Keratinocyte (primary cell): ENCODE measurements around the gene NAA15. TPM values are rescaled to one million over a fixed set of nuclear protein-coding genes. Genes with fewer than 3 reads are reported as not detected.
"Not testable (repeated sequence)": the region's sequence is repeated elsewhere in the genome, so short reads cannot be mapped to it uniquely, and the experiment has no call there.

Experiments used
- DNase-seq: peaks from one replicate; pipeline ENCODE4 v3.0.0-alpha.2; 2011; ENCODE audit warnings: low read depth, missing footprints, low spot score
- FAIRE-seq: peaks from 2 replicates; lab custom pipeline; 2011; peaks lifted over from hg19 to GRCh38; lab: Jason Lieb, UNC
- H2AFZ ChIP-seq: 2 replicates; pipeline ENCODE4 v1.6.0; 2012; ENCODE audit warnings: low read length, control low read depth, inconsistent platforms; ENCODE audit not compliant: control insufficient read depth
- H3K27ac ChIP-seq: 2 replicates; pipeline ENCODE4 v1.5.1; 2011; ENCODE audit warnings: low read length; ENCODE audit not compliant: control insufficient read depth, insufficient read depth
- H3K27me3 ChIP-seq: 3 replicates; pipeline ENCODE4 v1.6.0; 2011; ENCODE audit warnings: low read length; ENCODE audit not compliant: control insufficient read depth, insufficient read depth; ENCODE audit errors: extremely low read depth
- H3K36me3 ChIP-seq, 2 experiments: 2 replicates in 1 of 2; 3 replicates in 1 of 2; pipeline ENCODE4 v1.5.1; 2011; ENCODE audit warnings: low read length in 2 of 2, mild to moderate bottlenecking in 1 of 2; ENCODE audit not compliant: control insufficient read depth in 2 of 2, insufficient read depth in 2 of 2; ENCODE audit errors: extremely low read depth in 1 of 2
- H3K4me1 ChIP-seq: 3 replicates; pipeline ENCODE4 v1.5.1; 2011; ENCODE audit warnings: low read length; ENCODE audit not compliant: control insufficient read depth, insufficient read depth; ENCODE audit errors: extremely low read depth
- H3K4me2 ChIP-seq: 3 replicates; pipeline ENCODE4 v1.6.0; 2011; ENCODE audit warnings: low read depth, low read length; ENCODE audit not compliant: control insufficient read depth, insufficient read depth; ENCODE audit errors: extremely low read depth
- H3K4me3 ChIP-seq, 3 experiments: fragments of 200-600 bp in 1 of 3; sonication (generic) in 1 of 3; 2 replicates in 2 of 3; 3 replicates in 1 of 3; pipeline ENCODE4 v1.5.1; 2011 to 2016; ENCODE audit warnings: low read length in 3 of 3, mild to moderate bottlenecking in 3 of 3, control low read depth in 2 of 3, inconsistent platforms in 1 of 3, low read depth in 1 of 3, mixed read lengths in 1 of 3, mixed run types in 1 of 3, moderate library complexity in 1 of 3; ENCODE audit not compliant: control insufficient read depth in 2 of 3, insufficient read depth in 2 of 3; ENCODE audit errors: extremely low read depth in 1 of 3
- H3K79me2 ChIP-seq: 2 replicates; pipeline ENCODE4 v1.6.0; 2012; ENCODE audit warnings: low read length; ENCODE audit not compliant: control insufficient read depth, insufficient read depth
- H3K9ac ChIP-seq: 3 replicates; pipeline ENCODE4 v1.6.0; 2011; ENCODE audit warnings: low read length; ENCODE audit not compliant: control insufficient read depth, insufficient read depth; ENCODE audit errors: extremely low read depth
- H3K9me1 ChIP-seq: 3 replicates; pipeline ENCODE4 v1.6.0; 2011; ENCODE audit warnings: low read length; ENCODE audit not compliant: control insufficient read depth, insufficient read depth; ENCODE audit errors: extremely low read depth
- H3K9me3 ChIP-seq: 2 replicates; pipeline ENCODE4 v1.5.1; 2012; ENCODE audit warnings: low read depth, low read length; ENCODE audit not compliant: control insufficient read depth
- H4K20me1 ChIP-seq: 3 replicates; pipeline ENCODE4 v1.6.0; 2011; ENCODE audit warnings: low read length; ENCODE audit not compliant: control insufficient read depth, insufficient read depth; ENCODE audit errors: extremely low read depth
- CTCF ChIP-seq, 3 experiments: IDR thresholded peaks in 1 of 3; conservative IDR thresholded peaks in 1 of 3; optimal IDR thresholded peaks in 1 of 3; 2 replicates in 2 of 3; 3 replicates in 1 of 3; pipeline versions ENCODE3 to v1.5.1; 2011; ENCODE audit warnings: low read length in 3 of 3, mild to moderate bottlenecking in 3 of 3, moderate library complexity in 2 of 3, control low read depth in 1 of 3, inconsistent platforms in 1 of 3; ENCODE audit not compliant: insufficient read depth in 2 of 3; ENCODE audit errors: extremely low read depth in 1 of 3
- EZH2 ChIP-seq: IDR thresholded peaks from one replicate; pipeline ENCODE4 v1.6.1; 2012; ENCODE audit warnings: inconsistent platforms, mild to moderate bottlenecking, low read length, moderate library complexity
- dilution Hi-C: fragments of 300-500 bp; cut with MboI; formaldehyde crosslinking; loops from one replicate; pipeline ENCODE4 v1.7.0; 2020; ENCODE audit warnings: low sequenced_read_pairs; ENCODE audit not compliant: extremely low pct_ligation_motif_present
- polyA plus RNA-seq, 5 experiments: library from polyadenylated mRNA; depleted of rRNA in 3 of 5; stranded (reverse) in 3 of 5; stranded (forward) in 1 of 5; unstranded in 1 of 5; fragments of >200 nt; gene quantifications; 1 replicate in 1 of 5; 2 replicates in 3 of 5; 3 replicates in 1 of 5; pipeline versions ENCODE4 v1.2.1 to v1.2.3, GENCODE V29; 2011 to 2012; ENCODE audit warnings: missing spikeins in 2 of 5, low read depth in 1 of 5, low replicate concordance in 1 of 5

NAA15 gene
- polyA plus RNA-seq, 1 donor (not counting 4 experiments of a cell fraction or from before 2014, with no cell fraction given): 37.2 TPM

GRCh38 chr4:139319571-139319970 is 18.3 kb downstream of the NAA15 start:
- Histone ChIP-seq H3K9ac (no peak overlapping the region), H3K27ac (no peak overlapping the region), H3K36me3 (no peaks in the 10 kb centered on the region), H3K27me3 (no peaks in the 10 kb centered on the region), H4K20me1 (peaks cover 11% of the 10 kb centered on the region), H3K4me1 (no peaks in the 10 kb centered on the region), H2AFZ (no peak overlapping the region), H3K4me3 (no peak overlapping the region), H3K9me3 (no peaks in the 10 kb centered on the region), H3K9me1 (peaks cover 2% of the 10 kb centered on the region), H3K79me2 (peaks cover 98% of the 10 kb centered on the region), H3K4me2 (no peak overlapping the region)
- DNase-seq (no peak), FAIRE-seq (no peak)
- dilution Hi-C loops: no loop called here
- TF ChIP-seq CTCF (optimal IDR thresholded peaks at IDR 0.05 in 1 of 3, IDR thresholded peaks at IDR 0.05 in 1 of 3, conservative IDR thresholded peaks at IDR 0.05 in 1 of 3; ENCODE audit: extremely low read depth in 1 of 3, insufficient read depth in 2 of 3, low read length in 3 of 3): no peak
- TF ChIP-seq EZH2: no peak

GRCh38 chr4:139322070-139322469 is 20.8 kb downstream of the NAA15 start:
- H3K4me2 ChIP-seq, H3K27ac ChIP-seq, H3K9ac ChIP-seq, H3K9me3 ChIP-seq, H3K27me3 ChIP-seq, H3K4me3 ChIP-seq, H3K9me1 ChIP-seq, dilution Hi-C loops, DNase-seq, FAIRE-seq, H3K4me1 ChIP-seq, H2AFZ ChIP-seq, H3K36me3 ChIP-seq: not testable (repeated sequence)
- Histone ChIP-seq H3K79me2 (peaks cover 98% of the 10 kb centered on the region), H4K20me1 (peaks cover 11% of the 10 kb centered on the region)

GRCh38 chr4:139322541-139322940 is 21.2 kb downstream of the NAA15 start:
- H3K27me3 ChIP-seq, FAIRE-seq, H3K9me1 ChIP-seq, H3K4me1 ChIP-seq, DNase-seq, H3K4me3 ChIP-seq, dilution Hi-C loops, H3K36me3 ChIP-seq, H3K9me3 ChIP-seq, H2AFZ ChIP-seq, H3K9ac ChIP-seq, H3K27ac ChIP-seq, H3K4me2 ChIP-seq: not testable (repeated sequence)
- peaks cover 98% of the 10 kb centered on the region for H3K79me2 ChIP-seq
- H4K20me1 ChIP-seq: peaks cover 11% of the 10 kb centered on the region
